ENCODE measurements around the gene AKT3. TPM values are rescaled to one million over a fixed set of nuclear protein-coding genes. Genes with fewer than 3 reads are reported as not detected.
A peak's percentile ranks its signal among the peaks of the same experiment; 100 is the strongest.
"Not testable (repeated sequence)": the region's sequence is repeated elsewhere in the genome, so short reads cannot be mapped to it uniquely, and the experiment has no call there.

Gene AKT3
- total RNA-seq, 1 experiment from 2014 or later: 26.7 TPM

DNA sequence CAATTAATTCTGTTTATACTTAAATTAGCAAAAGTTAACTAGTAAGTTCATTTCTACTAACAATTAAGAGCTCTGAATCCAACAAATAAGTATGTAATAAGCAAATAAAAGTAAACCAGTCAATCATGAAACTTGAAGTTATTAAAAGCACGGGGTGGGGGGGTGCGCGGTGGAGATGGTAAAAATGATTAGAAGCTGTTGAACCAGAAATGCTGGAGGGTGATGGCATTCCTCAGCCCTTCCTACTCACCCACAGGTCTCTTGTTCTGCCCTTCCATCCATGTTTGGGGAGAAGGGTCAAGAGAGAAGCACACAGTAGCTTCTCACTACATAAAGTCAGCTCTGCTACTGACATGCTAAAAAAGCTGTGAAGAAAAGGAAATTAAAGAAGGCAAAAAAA, 63.5 kb downstream of the AKT3 start:
- no peak for DNase-seq (ENCODE audit: low read depth)

DNA sequence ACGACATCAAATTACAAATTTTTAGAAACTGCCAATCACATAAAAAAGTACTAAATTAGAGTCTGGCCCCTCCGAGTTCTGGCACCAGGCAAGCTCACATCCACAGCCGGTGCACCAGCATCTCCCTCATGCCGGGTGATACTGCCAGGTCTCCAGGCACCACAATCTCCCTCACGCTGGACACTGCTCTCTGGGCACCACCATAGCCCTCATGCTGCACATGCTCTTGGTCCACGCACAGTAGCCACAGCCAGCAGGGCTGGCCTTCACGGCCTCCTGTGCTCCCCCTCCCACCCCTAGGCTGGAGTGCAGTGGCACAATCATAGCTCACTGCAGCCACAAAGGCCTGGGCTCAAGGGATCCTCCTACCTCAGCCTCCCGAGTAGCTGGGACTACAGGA, 65.5 kb downstream of the AKT3 start:
- DNase-seq (ENCODE audit: low read depth): no peak

DNA sequence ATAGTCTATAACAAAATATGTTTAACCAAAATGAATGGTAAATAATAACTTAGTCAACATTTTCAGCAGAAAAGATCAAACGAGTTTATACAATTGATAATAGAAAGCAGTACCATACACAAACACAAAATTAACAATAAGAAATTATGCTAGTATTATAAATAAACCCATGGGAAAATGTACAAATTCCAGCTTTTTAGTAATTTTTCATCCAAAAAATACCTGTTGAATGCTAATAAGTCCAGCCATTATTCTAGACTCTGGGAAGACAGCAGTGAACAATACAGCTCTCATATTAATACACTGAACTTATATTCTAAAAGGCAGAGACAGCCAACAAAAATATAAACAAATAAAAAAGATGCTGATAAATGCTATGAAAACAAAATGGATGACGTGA, 66.3 kb downstream of the AKT3 start:
- no peak for DNase-seq (ENCODE audit: low read depth)

DNA sequence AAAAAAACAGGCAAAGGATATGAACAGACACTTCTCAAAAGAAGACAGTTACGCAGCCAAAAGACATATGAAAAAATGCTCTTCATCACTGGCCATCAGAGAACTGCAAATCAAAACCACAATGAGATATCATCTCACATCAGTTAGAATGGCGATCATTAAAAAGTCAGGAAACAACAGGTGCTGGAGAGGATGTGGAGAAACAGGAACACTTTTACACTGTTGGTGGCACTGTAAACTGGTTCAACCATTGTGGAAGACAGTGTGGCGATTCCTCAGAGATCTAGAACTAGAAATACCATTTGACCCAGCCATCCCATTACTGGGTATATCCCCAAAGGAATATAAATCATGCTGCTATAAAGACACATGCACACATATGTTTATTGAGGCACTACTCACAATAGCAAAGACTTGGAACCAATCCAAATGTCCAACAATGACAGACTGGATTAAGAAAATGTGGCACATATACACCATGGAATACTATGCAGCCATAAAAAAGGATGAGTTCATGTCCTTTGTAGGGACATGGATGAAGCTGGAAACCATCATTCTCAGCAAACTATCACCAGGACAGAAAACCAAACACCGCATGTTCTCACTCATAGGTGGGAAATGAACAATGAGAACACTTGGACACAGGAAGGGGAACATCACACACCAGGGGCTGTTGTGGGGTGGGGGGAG, 77.5 kb downstream of the AKT3 start:
- DNase-seq (ENCODE audit: low read depth): not testable (repeated sequence)

DNA sequence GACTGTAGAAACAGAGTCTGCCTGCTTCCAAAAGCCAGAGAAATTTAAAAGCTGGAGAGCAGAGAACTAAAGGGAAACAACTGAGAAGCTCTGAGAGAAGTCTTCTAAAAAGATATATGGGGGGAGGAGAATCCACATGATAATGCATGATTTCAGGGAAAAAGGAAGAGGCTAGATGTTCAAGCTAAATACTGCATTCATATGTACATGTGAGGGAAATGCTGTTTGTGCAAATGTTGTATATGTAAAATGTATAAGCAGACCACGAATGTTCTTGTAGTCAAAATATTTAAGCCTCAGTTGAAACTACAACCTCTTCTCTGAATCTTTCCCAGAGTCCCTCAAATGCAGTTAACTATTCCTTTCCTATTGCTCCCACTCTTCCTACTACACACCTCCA, 79.2 kb downstream of the AKT3 start:
- no peak for DNase-seq (ENCODE audit: low read depth)

DNA sequence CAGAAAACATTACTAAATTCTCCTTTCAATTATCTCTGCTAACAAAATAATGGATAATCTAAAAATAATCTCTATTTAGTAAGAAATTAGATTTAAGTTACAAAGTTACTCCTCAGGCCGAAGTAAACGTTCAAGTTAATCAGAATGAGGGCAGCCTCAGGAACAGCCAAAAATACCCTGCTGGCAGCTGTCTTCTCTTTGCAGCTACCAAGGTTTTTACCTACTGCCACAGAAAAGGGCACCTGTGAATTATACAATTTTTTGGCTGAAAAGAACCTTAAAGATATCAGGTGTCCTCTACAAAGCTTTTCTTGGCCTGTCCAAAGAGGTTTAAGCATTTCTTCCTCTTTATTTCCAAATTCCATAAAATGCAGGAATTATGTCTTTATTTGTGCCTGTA, 84.4 kb downstream of the AKT3 start:
- no peak for DNase-seq (ENCODE audit: low read depth)

DNA sequence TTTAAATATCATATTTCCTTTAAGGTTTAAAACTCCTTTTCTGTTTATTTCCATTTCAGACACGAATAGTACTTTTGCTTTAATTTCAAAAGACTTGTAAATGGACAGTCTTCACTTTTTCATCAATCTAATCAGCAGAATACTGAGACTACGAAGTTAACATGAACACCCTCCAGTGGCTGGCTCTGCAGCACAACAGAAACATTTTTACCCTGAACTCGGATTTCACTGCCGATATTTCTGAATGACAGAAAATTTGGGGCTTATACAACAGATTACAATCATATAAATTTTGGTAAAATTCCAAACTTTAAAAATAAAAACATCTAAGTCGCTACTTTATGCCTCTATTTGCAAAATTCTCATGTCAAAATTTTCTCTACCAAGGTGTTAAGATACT, 86.2 kb downstream of the AKT3 start:
- DNase-seq (ENCODE audit: low read depth): no peak

DNA sequence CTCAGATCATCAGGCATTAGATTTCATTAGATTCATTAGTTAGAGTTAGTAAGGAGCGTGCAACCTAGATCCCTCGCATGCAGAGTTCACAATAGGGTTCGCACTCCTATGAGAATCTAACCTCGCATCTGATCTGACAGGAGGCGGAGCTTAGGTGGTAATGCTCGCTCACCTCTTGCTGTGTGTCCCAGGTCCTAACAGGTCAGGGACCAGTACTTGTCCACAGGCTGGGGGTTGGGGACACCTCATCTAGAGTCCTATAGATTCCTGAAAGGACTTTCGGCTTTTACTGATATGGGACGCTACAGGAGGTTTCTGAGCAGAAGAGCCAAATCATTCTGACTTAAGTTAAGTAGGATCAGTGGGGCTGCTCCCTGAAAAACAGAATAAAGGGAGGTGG, 91.4 kb downstream of the AKT3 start:
- no peak for DNase-seq (ENCODE audit: low read depth)

DNA sequence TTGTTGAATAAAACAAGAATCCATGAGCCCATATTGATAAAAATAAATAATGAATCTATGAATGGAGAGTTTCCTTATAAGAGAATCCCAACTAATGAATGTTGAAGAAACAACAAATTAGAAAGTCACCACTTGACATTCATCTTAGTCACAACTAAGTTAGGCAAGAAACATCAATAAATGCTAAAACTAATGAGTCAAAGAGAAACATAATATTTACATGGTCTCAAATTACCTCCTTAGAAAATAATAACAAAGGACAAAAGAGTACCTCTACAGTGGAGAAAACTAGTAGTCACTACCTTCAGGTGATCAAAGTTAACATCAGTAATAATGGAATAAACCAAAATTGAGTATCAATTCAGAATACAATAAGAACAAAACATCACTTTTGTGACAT, 93.5 kb downstream of the AKT3 start:
- DNase-seq (ENCODE audit: low read depth): no peak

DNA sequence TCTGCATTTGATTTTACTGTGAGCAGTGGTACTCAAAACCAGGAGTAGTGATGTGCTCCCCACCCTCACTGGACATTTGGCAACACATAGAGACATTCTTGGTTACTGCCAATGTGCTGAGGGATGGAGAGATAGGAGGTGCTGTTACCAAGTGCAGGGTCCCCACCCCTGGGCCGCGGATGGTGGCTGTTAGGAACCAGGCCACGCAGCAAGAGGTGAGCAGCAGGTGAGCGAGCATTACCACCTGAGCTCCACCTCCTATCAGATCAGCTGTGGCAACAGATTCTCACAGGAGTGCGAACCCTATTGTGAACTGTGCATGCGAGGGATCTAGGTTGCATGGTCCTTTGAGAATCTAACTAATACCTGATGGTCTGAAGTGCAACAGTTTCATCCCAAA, 95.7 kb downstream of the AKT3 start:
- no peak for DNase-seq (ENCODE audit: low read depth)

DNA sequence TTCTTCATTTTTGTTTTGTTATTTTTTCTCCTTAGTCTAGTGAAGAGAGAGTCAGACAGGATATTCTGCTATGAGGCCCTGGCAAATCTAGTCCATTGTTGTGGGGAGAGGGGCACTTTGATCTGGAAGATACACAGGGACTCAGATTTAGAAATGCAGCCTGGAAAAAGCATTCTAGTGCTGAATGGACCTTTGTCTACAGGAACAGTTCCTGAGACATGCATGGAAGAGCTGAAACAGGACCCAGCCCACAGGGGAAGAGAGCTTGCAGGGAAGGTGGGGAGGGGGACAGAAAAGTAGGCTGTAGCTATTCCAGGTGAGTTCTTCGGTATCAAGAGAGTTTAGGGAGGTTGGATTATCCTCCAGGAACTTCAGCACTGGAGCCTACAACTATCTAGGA, 98.5 kb downstream of the AKT3 start:
- DNase-seq (ENCODE audit: low read depth): no peak

DNA sequence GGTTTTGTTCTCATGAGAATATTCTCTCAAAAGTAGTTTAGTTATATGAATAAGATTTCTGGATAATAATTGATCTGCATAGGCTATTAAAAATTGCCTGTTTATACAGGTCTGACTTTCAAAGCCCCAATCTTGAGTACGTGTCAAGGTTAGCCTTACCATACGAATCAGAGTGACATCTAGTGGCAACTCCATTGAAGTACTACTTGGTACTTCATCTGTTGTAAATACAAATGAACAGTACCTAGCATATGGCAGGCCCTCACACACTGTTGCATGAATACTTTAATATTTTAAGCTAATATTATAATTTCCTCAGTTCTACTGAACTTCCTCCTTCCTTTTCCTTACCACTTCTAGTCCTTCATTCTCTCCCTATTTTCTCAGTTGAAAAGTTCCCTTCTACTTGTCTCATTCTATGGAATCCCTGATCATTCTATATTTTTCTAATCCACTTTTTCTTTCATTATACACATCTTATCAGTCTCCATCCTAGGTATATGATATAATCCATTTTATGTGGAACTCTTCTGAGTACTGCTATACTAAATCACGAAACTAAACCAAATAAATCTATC, 101.2 kb downstream of the AKT3 start:
- peak; percentile 68 for DNase-seq (ENCODE audit: low read depth)

DNA sequence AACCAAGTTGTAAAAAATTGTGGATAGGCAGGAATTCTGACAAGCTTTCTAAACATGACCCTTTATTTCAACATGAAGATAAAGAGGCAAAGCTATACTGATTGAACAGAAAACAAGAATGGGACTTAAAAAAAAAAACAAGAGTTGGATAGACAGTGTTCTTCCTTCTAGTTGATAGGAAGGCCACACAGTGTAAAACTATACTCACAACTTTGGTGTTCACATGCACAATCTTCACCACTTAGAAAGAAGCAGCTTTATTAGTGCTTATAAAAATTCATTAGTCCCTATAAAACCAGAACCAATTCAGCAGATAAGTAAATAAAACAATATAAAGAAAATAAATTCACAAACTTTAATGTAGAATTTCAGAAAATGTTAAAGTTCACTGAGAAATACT, 101.8 kb downstream of the AKT3 start:
- DNase-seq (ENCODE audit: low read depth): no peak

DNA sequence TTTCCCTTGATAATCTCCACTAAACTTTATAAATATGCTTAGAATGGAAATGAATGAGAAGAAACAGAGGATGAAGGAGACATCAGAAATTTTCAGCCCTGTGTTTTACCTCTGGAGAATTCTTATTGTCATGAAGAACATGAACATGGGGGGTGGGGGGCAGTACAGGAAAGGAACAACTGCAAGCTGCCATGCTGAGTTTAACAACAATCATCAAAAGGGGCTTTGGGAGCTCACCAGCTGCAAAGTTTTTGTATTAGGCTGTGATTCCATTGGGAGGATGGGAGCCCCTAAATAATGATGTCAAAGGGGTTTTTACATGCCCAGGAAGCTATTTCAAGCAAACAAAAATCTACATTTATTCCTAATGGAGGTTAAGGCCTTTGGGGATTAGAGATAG, 103.3 kb downstream of the AKT3 start:
- DNase-seq (ENCODE audit: low read depth): no peak

DNA sequence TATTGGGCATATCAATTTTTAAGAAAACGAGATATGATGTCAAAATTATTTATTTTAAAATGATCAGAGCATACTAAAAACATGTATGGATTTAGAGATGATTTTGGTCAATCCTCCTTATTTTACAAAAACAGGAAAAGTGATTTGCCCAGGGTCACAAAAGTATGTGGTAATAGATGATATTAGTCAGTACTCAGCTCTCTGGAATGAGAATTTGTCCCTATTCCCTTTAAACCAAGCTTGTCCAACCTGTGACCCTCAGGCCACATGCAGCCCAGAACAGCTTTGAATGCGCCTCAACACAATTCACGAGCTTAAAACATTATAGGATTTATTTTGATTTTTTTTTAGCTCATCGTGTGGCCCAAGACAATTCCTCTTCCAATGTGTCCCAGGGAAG, 104.7 kb downstream of the AKT3 start:
- peak; percentile 20 for DNase-seq (ENCODE audit: low read depth)

DNA sequence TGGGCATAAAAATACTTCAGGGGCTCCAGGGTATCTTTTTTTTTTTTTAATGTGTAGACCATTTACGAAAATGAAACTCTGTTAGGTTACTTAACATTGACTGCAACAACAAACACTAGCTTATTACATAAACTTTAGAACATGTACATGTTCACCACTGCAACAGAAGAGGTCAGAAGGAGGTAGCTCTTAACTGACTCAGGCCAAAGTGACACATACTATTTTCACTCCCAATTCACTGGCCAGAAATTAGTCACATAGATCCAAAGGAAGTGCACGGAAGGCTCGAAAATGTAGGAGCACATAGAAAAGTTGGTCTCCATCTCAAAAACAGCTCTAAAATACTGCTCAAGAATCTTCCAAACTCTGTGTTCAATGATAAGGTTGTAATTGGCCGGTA, 107.2 kb downstream of the AKT3 start:
- DNase-seq (ENCODE audit: low read depth): peak; percentile 78

DNA sequence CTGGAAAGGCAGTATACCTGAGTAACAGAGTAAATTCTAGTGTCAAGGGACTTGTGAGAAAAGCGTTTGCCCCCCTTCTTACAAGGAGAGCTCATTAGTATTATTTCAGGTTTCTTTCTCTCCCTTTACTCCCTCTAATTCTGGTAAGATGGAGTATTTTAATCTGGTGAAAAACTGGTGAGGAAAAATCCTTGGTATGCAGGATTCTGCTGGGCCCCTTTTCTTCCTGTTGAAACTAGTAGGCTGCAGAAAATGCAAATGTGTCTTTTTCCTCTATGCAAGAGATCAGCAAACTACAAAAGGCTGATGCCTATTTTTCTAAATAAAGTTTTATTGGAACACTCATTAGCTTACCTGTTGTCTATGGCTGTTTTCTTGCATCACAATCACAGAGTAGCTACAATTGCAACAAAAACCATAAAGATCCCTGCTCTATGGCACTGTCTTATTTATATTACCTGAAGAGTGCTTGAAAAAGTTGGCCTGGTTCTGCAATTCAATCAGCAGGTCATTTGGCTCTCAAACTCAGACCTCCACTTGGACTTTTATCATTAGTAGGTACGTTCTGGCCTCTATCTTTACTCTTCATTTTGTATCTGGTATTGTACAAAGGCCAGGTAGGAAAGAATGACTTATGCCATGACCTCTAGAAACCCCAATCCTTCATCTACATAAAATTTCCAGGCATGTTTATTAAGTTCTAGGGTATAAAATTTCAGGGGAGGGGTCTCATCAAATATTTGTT, 109.6 kb downstream of the AKT3 start:
- DNase-seq (ENCODE audit: low read depth): no peak

DNA sequence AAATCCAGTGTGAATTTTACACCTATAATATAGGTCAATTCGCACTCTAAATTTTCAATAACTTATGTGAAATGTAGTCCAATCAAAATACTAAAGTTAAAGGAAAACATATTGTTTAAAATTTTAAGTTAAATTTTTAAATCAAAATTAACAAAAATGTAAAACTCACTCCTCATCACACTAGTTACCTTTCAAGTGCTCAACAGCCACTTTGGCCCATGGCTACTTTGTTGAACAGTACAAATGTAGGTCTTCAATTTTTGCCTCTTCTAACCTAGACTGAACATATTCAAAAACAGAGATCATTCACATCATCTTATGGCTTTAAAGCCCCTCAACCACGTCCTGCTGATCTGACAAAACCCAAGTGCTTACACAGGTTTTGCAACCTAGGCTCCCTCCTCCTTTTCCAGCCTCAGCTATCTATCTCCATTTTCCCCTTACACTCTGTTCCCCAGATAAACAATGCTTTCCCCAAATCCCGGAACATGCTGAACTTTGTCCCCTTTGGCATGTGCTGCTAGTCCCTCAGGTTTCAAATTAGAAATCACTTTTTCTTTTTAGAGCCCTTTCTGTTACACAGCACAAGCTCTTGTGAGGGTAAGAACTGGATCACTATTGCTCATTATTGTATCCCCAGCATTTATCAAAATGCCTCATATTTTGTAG, 110.6 kb downstream of the AKT3 start:
- no peak for DNase-seq (ENCODE audit: low read depth)

DNA sequence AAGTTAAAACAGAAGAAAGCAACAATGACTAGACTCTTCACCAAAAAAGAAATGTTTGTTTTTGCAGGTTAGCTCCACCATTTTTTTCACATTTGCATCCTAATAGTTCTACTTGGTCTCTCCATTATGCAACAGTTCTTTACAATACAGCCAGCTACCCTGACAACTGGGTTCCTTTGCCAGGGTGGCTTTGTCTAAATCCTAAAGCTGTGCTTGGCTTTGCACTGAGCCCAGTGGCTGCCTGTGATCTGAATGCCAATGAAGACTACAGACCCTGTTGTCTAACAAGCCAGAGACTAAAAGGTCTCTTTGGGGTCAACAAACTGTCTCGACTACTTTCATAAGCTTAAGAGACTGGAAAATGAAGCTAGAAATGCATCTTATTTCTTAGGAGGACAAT, 112.0 kb downstream of the AKT3 start:
- DNase-seq (ENCODE audit: low read depth): no peak

DNA sequence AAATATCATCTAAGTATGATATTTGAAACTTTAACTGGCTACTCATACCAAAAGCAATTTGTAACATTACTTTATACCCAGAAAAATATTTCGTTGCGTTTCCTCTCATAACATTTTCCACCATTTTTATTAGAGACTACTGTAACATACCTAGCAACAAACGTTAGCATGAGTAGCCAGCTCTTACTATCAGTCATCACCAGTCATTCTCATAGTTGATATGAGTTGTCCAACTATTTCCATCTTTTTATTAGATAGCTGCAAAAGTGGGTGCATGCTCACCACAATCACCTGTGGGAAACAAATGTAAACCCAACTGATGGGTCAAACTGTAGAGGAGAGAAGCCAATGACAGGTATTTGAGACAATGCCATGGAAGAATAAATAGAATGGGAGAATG, 114.6 kb downstream of the AKT3 start:
- no peak for DNase-seq (ENCODE audit: low read depth)

DNA sequence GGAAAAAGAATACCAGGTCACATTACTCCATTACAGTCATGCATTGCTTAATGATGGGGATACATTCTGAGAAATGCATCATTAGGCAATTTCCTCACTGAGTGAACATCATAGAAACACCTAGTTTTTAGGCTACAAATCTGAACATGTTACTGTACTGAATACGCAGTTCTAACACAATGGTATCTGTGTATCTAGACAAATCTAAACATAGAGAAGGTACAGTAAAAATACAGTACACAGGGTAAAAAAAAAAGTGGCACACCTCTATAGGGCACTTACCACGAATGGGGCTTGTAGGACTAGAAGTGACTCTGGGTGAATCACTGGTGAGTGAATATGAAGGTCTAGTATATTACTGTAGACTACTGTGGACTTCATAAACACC, 115.7 kb downstream of the AKT3 start:
- DNase-seq (ENCODE audit: low read depth): no peak

DNA sequence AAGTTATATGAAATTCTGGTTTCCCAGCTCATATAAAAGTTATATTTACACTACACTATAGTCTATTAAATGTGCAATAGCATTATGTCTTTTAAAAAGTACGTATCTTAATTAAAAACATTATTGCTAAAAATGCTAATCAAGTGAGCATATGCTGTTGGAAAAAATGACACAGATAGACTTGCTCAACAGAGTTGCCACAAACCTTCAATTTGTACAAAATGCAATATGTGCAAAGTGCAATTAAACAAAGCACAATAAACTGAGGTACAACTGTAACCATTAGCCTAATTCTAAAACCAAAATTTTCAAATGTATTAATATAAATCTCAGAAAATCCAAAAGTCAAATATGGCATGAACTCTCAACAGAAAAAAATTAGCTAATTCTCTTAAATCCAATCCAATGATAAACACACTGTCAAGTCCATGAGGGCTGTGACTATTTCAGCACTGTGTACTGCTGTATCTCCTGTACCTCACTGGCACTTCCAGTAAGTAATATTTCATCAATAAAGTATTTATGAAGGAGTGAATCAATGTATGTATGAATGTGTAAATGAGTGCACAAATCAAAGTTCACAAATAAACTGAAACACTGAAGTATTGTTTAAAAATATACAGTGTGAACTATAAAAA, 116.3 kb downstream of the AKT3 start:
- no peak for DNase-seq (ENCODE audit: low read depth)

Data from RPMI7951 (cell line).